GM18517 (cell line): Measurements from ENCODE around the gene ADAM11.
"Not testable (repeated sequence)": the region's sequence is repeated elsewhere in the genome, so short reads cannot be mapped to it uniquely, and the experiment has no call there.

Source experiments
- ATAC-seq: cut with Tn5 transposase; IDR thresholded peaks from one replicate; pipeline ENCODE4 v1.9.1; 2021; ENCODE audit warnings: mild to moderate bottlenecking, moderate library complexity; ENCODE audit not compliant: unreplicated experiment

Gene ADAM11

GRCh38 chr17:44794851-44795413, 36.1 kb downstream of the ADAM11 start:
- ATAC-seq: no peak

GRCh38 chr17:44795421-44795820, 36.6 kb downstream of the ADAM11 start:
- ATAC-seq: no peak

GRCh38 chr17:44795928-44796327, 37.1 kb downstream of the ADAM11 start:
- ATAC-seq: no peak

- no peak for ATAC-seq
Measured at GRCh38 chr17:44796731-44797130, 37.9 kb downstream of the ADAM11 start.

- ATAC-seq: no peak
Measured at GRCh38 chr17:44797802-44798201, 39.0 kb downstream of the ADAM11 start.

GRCh38 chr17:44798356-44798755, 39.6 kb downstream of the ADAM11 start:
- ATAC-seq: no peak

- ATAC-seq: no peak
Measured at GRCh38 chr17:44801880-44802279, 43.1 kb downstream of the ADAM11 start.

- no peak for ATAC-seq
Measured at GRCh38 chr17:44804302-44805089, 45.7 kb downstream of the ADAM11 start.

- ATAC-seq: no peak
Measured at GRCh38 chr17:44807093-44807816, 48.5 kb downstream of the ADAM11 start.

GRCh38 chr17:44807817-44808155, 49.0 kb downstream of the ADAM11 start:
- ATAC-seq: no peak

GRCh38 chr17:44808156-44808555, 49.4 kb downstream of the ADAM11 start:
- ATAC-seq: no peak

- not testable (repeated sequence) for ATAC-seq
Measured at GRCh38 chr17:44808656-44809388, 50.0 kb downstream of the ADAM11 start.

GRCh38 chr17:44812263-44812662, 53.5 kb downstream of the ADAM11 start:
- ATAC-seq: no peak

- ATAC-seq: not testable (repeated sequence)
Measured at GRCh38 chr17:44818508-44818907, 59.7 kb downstream of the ADAM11 start.

- no peak for ATAC-seq
Measured at GRCh38 chr17:44820631-44821212, 61.9 kb downstream of the ADAM11 start.

GRCh38 chr17:44825236-44825635, 66.4 kb downstream of the ADAM11 start:
- ATAC-seq: not testable (repeated sequence)

GRCh38 chr17:44826123-44826790, 67.5 kb downstream of the ADAM11 start:
- ATAC-seq: no peak

- ATAC-seq: no peak
Measured at GRCh38 chr17:44827863-44828262, 69.1 kb downstream of the ADAM11 start.

- no peak for ATAC-seq
Measured at GRCh38 chr17:44828919-44829522, 70.2 kb downstream of the ADAM11 start.
